OCI-LY3 (cell line): ENCODE data around the gene GIMAP7.

Experiments used
- CTCF ChIP-seq: fragments of 200-600, 300-600 bp; sonication (generic); IDR thresholded peaks from 2 replicates; pipeline ENCODE4 v1.5.1; 2014; ENCODE audit warnings: antibody characterized with exemption, low read length, low read depth
- EZH2phosphoT487 ChIP-seq: fragments of 200-600 bp; shearing (Covaris generic); IDR thresholded peaks from 2 replicates; pipeline ENCODE4 v1.6.1; 2018; ENCODE audit warnings: antibody characterized with exemption, mixed run types, low read depth

- TF ChIP-seq CTCF (no peak), EZH2phosphoT487 (no peak)
Measured at GRCh38 chr7:150564006-150564405, 49.3 kb downstream of the GIMAP7 start.
